HEK293 (cell line): ENCODE data around the gene LGI1.

ENCODE experiments used
- CTCF ChIA-PET: fragments of 350-600 bp; formaldehyde crosslinking; extraction: SDS; loops from one replicate; lab custom pipeline; 2021; ENCODE audit warnings: antibody characterized with exemption; lab: Yijun Ruan, JAX
- POLR2A ChIA-PET: fragments of 300-600 bp; formaldehyde crosslinking; extraction: SDS; loops from one replicate; lab custom pipeline; 2020; ENCODE audit warnings: antibody characterized with exemption, inconsistent platforms; lab: Yijun Ruan, JAX
- H3K27ac ChIP-seq: fragments of 200-500 bp; sonication (Bioruptor generic); 2 replicates; pipeline ENCODE4 v1.5.1; 2014; ENCODE audit warnings: low read depth, low read length, control low read depth, inconsistent platforms; ENCODE audit errors: extremely low read depth
- H3K36me3 ChIP-seq, 2 experiments: fragments of 200-500 bp in 1 of 2; sonication (Bioruptor generic) in 1 of 2; 1 replicate in 1 of 2; 2 replicates in 1 of 2; pipeline ENCODE4 v1.5.1; 2014 to 2017; ENCODE audit warnings: inconsistent platforms in 2 of 2, low read length in 2 of 2; ENCODE audit not compliant: control insufficient read depth in 2 of 2, insufficient read depth in 1 of 2
- H3K4me1 ChIP-seq: fragments of 200-500 bp; sonication (Bioruptor generic); 2 replicates; pipeline ENCODE4 v1.5.1; 2014; ENCODE audit warnings: mild to moderate bottlenecking, low read length, inconsistent platforms; ENCODE audit not compliant: control insufficient read depth, insufficient read depth
- H3K4me3 ChIP-seq: 2 replicates; pipeline ENCODE4 v1.5.1; 2011; ENCODE audit warnings: low read depth, mild to moderate bottlenecking, control low read depth, low read length, moderate library complexity
- H3K9me3 ChIP-seq: fragments of 200-500 bp; sonication (Bioruptor generic); 2 replicates; pipeline ENCODE4 v1.5.1; 2014; ENCODE audit warnings: low read depth, low read length, inconsistent platforms; ENCODE audit not compliant: control insufficient read depth, insufficient read depth
- FEZF1 ChIP-seq: fragments of 450-650 bp; formaldehyde crosslinking; IDR thresholded peaks from 2 replicates; pipeline ENCODE4 v1.5.1; 2016; ENCODE audit warnings: missing biosample characterization, missing genetic modification characterization
- GLIS1 ChIP-seq: fragments of 450-650 bp; formaldehyde crosslinking; IDR thresholded peaks from 2 replicates; pipeline ENCODE4 v1.5.1; 2016; ENCODE audit warnings: missing biosample characterization, missing genetic modification characterization
- KLF7 ChIP-seq: fragments of 450-650 bp; formaldehyde crosslinking; IDR thresholded peaks from 2 replicates; pipeline ENCODE4 v1.5.1; 2016; ENCODE audit warnings: missing biosample characterization, missing genetic modification characterization, borderline replicate concordance
- MEIS1 ChIP-seq: sonication (generic); formaldehyde crosslinking; IDR thresholded peaks from 2 replicates; pipeline ENCODE4 v1.8.1; 2022; ENCODE audit warnings: missing genetic modification reagents, mild to moderate bottlenecking, borderline replicate concordance
- MZF1 ChIP-seq: fragments of 450-650 bp; formaldehyde crosslinking; IDR thresholded peaks from 2 replicates; pipeline ENCODE4 v1.5.1; 2017; ENCODE audit warnings: missing biosample characterization, missing genetic modification characterization, borderline replicate concordance
- PRDM4 ChIP-seq: fragments of 450-650 bp; formaldehyde crosslinking; IDR thresholded peaks from 2 replicates; pipeline ENCODE4 v1.5.1; 2017; ENCODE audit warnings: missing biosample characterization, missing genetic modification characterization
- PRDM6 ChIP-seq: fragments of 450-650 bp; formaldehyde crosslinking; IDR thresholded peaks from 2 replicates; pipeline ENCODE4 v1.5.1; 2017; ENCODE audit warnings: missing biosample characterization, missing genetic modification characterization
- RBAK ChIP-seq: fragments of 450-650 bp; formaldehyde crosslinking; IDR thresholded peaks from 2 replicates; pipeline ENCODE4 v1.5.1; 2016; ENCODE audit warnings: missing biosample characterization, missing genetic modification characterization
- SP2 ChIP-seq: fragments of 450-650 bp; formaldehyde crosslinking; IDR thresholded peaks from 2 replicates; pipeline ENCODE4 v1.5.1; 2016; ENCODE audit warnings: missing biosample characterization, missing genetic modification characterization
- TCF7L2 ChIP-seq: IDR thresholded peaks from 2 replicates; pipeline ENCODE4 v1.6.1; 2011; ENCODE audit warnings: low read depth, mild to moderate bottlenecking, inconsistent platforms, low read length, moderate library complexity, borderline replicate concordance
- TRIM28 ChIP-seq: IDR thresholded peaks from 2 replicates; pipeline ENCODE4 v1.6.1; 2011; ENCODE audit warnings: low read length, control low read depth, borderline replicate concordance
- WT1 ChIP-seq: fragments of 450-650 bp; formaldehyde crosslinking; IDR thresholded peaks from 2 replicates; pipeline ENCODE4 v1.5.1; 2016; ENCODE audit warnings: missing biosample characterization, missing genetic modification characterization
- ZBTB26 ChIP-seq: fragments of 450-650 bp; formaldehyde crosslinking; optimal IDR thresholded peaks from 2 replicates; pipeline ENCODE3; 2016; ENCODE audit warnings: missing biosample characterization, mild to moderate bottlenecking, missing genetic modification characterization
- ZBTB48 ChIP-seq: fragments of 450-650 bp; formaldehyde crosslinking; IDR thresholded peaks from 2 replicates; pipeline ENCODE4 v1.5.1; 2016; ENCODE audit warnings: missing biosample characterization, missing genetic modification characterization
- ZEB2 ChIP-seq: fragments of 450-650 bp; formaldehyde crosslinking; IDR thresholded peaks from 2 replicates; pipeline ENCODE4 v1.5.1; 2016; ENCODE audit warnings: missing biosample characterization, missing genetic modification characterization
- ZFP37 ChIP-seq: fragments of 450-650 bp; formaldehyde crosslinking; IDR thresholded peaks from 2 replicates; pipeline ENCODE4 v1.5.1; 2016; ENCODE audit warnings: missing biosample characterization, missing genetic modification characterization
- ZNF10 ChIP-seq: fragments of 450-650 bp; formaldehyde crosslinking; IDR thresholded peaks from 2 replicates; pipeline ENCODE4 v1.5.1; 2017; ENCODE audit warnings: missing biosample characterization, missing genetic modification characterization
- ZNF169 ChIP-seq: fragments of 450-650 bp; formaldehyde crosslinking; IDR thresholded peaks from 2 replicates; pipeline ENCODE4 v1.5.1; 2016; ENCODE audit warnings: missing biosample characterization, missing genetic modification characterization
- ZNF18 ChIP-seq: fragments of 450-650 bp; formaldehyde crosslinking; IDR thresholded peaks from 2 replicates; pipeline ENCODE4 v1.5.1; 2016; ENCODE audit warnings: missing biosample characterization, missing genetic modification characterization
- ZNF335 ChIP-seq: fragments of 450-650 bp; formaldehyde crosslinking; conservative IDR thresholded peaks from 2 replicates; pipeline ENCODE4 v1.5.1; 2016; ENCODE audit warnings: missing biosample characterization, missing genetic modification characterization
- ZNF341 ChIP-seq: fragments of 450-650 bp; formaldehyde crosslinking; IDR thresholded peaks from 2 replicates; pipeline ENCODE4; 2016; ENCODE audit warnings: low read depth, missing biosample characterization, missing genetic modification characterization
- ZNF366 ChIP-seq: fragments of 450-650 bp; formaldehyde crosslinking; conservative IDR thresholded peaks from 2 replicates; pipeline ENCODE4 v1.5.1; 2016; ENCODE audit warnings: missing biosample characterization, missing genetic modification characterization
- ZNF473 ChIP-seq: fragments of 450-650 bp; formaldehyde crosslinking; IDR thresholded peaks from 2 replicates; pipeline ENCODE4 v1.5.1; 2017; ENCODE audit warnings: missing biosample characterization, missing genetic modification characterization
- ZNF501 ChIP-seq: fragments of 450-650 bp; formaldehyde crosslinking; IDR thresholded peaks from 2 replicates; pipeline ENCODE4 v1.5.1; 2016; ENCODE audit warnings: missing biosample characterization, missing genetic modification characterization
- ZNF610 ChIP-seq: fragments of 450-650 bp; formaldehyde crosslinking; IDR thresholded peaks from 2 replicates; pipeline ENCODE4 v1.5.1; 2016; ENCODE audit warnings: missing biosample characterization, missing genetic modification characterization, borderline replicate concordance
- ZNF677 ChIP-seq: fragments of 450-650 bp; IDR thresholded peaks from 2 replicates; pipeline ENCODE4 v1.5.0; 2018; ENCODE audit warnings: missing biosample characterization, mild to moderate bottlenecking, missing genetic modification characterization, moderate library complexity
- ZNF791 ChIP-seq: fragments of 450-650 bp; formaldehyde crosslinking; IDR thresholded peaks from 2 replicates; pipeline ENCODE4 v1.5.1; 2016; ENCODE audit warnings: missing biosample characterization, missing genetic modification characterization
- ZNF792 ChIP-seq: fragments of 450-650 bp; formaldehyde crosslinking; IDR thresholded peaks from 2 replicates; pipeline ENCODE4 v1.5.1; 2016; ENCODE audit warnings: missing biosample characterization, missing genetic modification characterization
- ZNF830 ChIP-seq: fragments of 450-650 bp; IDR thresholded peaks from 2 replicates; pipeline ENCODE4 v1.5.0; 2018; ENCODE audit warnings: missing biosample characterization, missing genetic modification characterization, low read depth, mild to moderate bottlenecking, moderate library complexity

The LGI1 gene

GRCh38 chr10:93819520-93819919, 61.8 kb downstream of the LGI1 start:
- ChIA-PET POLR2A (no interaction called here), CTCF (interaction anchor here (0.6 to 6.9 kb wide), 5 partner anchors 39 to 501 kb away, joined by 3 to 179 read pairs (median 3); no protein-coding TSS in a partner anchor)
- no peaks in the 10 kb centered on the region for H3K36me3 ChIP-seq
- H3K4me1 ChIP-seq: peaks cover 2% of the 10 kb centered on the region; the same call in 1 of the 2 replicates
- H3K27ac ChIP-seq: no peak overlapping the region
- no peak for TF ChIP-seq ZFP37 (tag by site-specific recombination)
- no peak for TF ChIP-seq ZNF335 (tag by site-specific recombination)
- no peak for TF ChIP-seq ZNF830
- no peak for TF ChIP-seq ZNF366
- TF ChIP-seq ZNF10: no peak
- no peak for TF ChIP-seq ZEB2 (tag by site-specific recombination)
- TF ChIP-seq ZNF610 (tag by site-specific recombination): no peak
- no peak for TF ChIP-seq ZNF473
- TF ChIP-seq MZF1 (tag by site-specific recombination): no peak
- TF ChIP-seq ZNF791 (tag by site-specific recombination): no peak
- TF ChIP-seq ZNF792 (tag by site-specific recombination): no peak
- TF ChIP-seq ZNF677 (tag by site-specific recombination): no peak
- no peak for TF ChIP-seq KLF7
- TF ChIP-seq SP2 (tag by site-specific recombination): no peak
- no peak for TF ChIP-seq PRDM4 (tag by site-specific recombination)
- no peak for TF ChIP-seq WT1 (tag by site-specific recombination)
- H3K9me3 ChIP-seq: no peaks in the 10 kb centered on the region
- H3K4me3 ChIP-seq: no peak overlapping the region

GRCh38 chr10:93820434-93820833, 62.7 kb downstream of the LGI1 start:
- Histone ChIP-seq H3K4me3 (no peak overlapping the region), H3K9me3 (no peaks in the 10 kb centered on the region), H3K4me1 (peaks cover 2% of the 10 kb centered on the region; the same call in 1 of the 2 replicates), H3K27ac (no peak overlapping the region), H3K36me3 (no peaks in the 10 kb centered on the region)
- ChIA-PET POLR2A (no interaction called here), CTCF (interaction anchor here (0.6 to 1.6 kb wide), 4 partner anchors 34 to 1908 kb away, joined by 3 to 8 read pairs (median 3); no protein-coding TSS in a partner anchor)
- TF ChIP-seq MEIS1 (CRISPR knock-in tag): no peak
- no peak for TF ChIP-seq ZNF341 (tag by site-specific recombination)
- peak; percentile 50; the same call in 1 of the 2 replicates for TF ChIP-seq FEZF1 (tag by site-specific recombination)
- TF ChIP-seq ZNF169 (tag by site-specific recombination): no peak
- peak; percentile 63; the same call in 1 of the 2 replicates for TF ChIP-seq TRIM28
- peak; percentile 75 for TF ChIP-seq ZBTB48 (tag by site-specific recombination)
- peak; percentile 46; the same call in 1 of the 2 replicates for TF ChIP-seq GLIS1 (tag by site-specific recombination)
- no peak for TF ChIP-seq ZNF18
- peak; percentile 28 for TF ChIP-seq SP2 (tag by site-specific recombination)
- no peak for TF ChIP-seq TCF7L2
- no peak for TF ChIP-seq ZBTB26 (tag by site-specific recombination)
- no peak for TF ChIP-seq RBAK (tag by site-specific recombination)
- no peak for TF ChIP-seq ZNF501 (tag by site-specific recombination)
- TF ChIP-seq PRDM6 (tag by site-specific recombination): peak; percentile 30; the same call in 1 of the 2 replicates
